ENCODE measurements around the gene DOCK4.

Gene DOCK4

DNA sequence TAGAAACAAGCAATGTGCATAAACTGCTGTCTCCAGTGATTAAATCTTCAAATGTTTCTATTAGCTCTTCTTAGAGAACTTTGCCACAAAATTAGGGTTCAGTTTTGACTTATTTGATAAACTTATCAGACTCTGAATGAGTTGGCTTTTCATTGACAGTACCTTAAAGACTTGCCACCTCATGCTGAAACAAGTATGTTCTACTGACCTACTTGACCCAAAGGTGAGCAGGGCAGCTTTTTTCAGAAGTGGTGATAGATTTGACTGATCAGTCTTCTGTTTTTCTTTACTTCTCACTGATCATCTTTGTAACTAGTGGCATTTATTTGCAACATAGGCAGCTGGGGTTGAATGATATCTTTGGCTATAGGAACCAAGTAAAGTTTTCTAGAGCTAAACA, 8.1 kb upstream of the DOCK4 start:
- DNase-seq = no peak

DNA sequence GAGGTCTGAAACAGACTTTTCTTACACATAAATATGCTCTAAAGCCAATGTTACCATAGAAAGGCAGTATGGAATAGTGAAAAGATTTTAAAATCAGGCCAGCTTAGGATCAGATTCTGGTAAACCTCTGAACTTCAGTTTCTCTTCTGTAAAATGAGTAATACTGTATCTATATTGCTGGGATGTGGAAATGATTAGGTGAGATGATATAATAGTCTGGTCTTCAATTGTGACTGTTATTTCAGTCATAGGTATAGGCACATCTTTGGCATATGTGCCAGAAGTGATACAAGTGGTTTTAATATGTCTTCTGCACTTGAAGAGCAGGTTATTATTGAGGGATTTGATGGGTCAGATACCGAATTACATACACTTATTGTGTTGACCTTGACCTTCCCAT, 7.5 kb upstream of the DOCK4 start:
- no peak for DNase-seq

DNA sequence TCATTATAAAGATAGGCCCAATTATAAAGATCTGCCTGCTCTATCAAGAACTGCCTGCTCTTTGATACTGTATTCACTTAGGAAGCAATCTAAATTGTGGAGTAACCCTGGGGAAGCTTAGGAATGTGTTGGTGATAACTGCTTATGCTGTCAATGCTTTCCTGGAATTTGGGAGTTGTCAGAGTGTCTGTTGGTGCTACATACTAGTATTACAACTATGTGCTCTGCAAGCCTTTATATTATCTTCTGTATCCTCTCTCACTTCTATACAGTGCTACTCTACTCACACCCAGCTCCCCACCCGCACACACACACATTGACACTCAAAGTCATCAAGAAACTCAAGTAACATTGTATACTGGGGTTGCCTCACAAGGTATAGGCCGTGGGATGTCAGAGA, 6.4 kb upstream of the DOCK4 start:
- DNase-seq = no peak

DNA sequence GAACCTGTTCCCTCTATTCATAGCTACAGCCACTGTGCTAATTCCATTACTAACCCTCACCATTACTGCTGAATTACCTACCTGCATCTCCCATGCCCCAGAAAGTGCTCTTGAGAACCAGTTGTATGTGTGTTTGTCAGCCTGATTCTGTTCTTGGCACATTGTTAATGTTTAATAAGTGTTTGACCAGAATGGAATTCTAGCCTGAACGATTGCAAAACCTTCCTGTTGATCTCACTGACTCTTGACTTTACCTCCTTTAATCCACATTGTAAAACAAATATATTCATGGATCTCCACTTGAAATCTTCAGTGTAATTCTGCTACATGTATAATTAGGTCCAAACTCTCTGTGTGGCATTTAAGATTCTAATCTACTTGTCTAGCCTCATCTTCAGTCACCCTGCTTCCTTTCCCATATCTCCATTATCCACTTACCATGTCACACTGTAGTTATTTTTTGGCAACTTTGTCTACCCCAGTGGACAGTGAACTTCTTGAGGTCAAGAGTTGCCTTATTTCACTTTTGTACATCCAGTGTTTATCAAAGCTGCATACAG, 5.2 kb upstream of the DOCK4 start:
- no peak for DNase-seq

DNA sequence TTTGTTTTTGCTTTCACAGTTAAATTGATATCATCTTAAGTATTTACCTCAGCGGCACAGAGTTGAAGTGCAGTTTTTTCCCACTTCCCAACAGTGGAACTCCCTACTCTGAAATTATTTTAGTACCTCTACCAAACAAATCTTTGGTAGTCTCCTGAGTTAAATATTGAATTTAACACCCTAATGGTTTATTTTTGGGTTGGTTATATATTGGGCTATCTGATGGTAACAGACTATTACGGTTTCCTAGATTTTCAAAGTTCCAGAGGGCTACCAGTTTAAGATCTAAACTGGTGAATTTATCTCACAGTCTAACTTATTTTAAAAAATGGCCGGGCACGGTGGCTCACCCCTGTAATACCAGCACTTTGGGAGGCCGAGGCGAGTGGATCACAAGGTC, 1.6 kb upstream of the DOCK4 start:
- DNase-seq = no peak

DNA sequence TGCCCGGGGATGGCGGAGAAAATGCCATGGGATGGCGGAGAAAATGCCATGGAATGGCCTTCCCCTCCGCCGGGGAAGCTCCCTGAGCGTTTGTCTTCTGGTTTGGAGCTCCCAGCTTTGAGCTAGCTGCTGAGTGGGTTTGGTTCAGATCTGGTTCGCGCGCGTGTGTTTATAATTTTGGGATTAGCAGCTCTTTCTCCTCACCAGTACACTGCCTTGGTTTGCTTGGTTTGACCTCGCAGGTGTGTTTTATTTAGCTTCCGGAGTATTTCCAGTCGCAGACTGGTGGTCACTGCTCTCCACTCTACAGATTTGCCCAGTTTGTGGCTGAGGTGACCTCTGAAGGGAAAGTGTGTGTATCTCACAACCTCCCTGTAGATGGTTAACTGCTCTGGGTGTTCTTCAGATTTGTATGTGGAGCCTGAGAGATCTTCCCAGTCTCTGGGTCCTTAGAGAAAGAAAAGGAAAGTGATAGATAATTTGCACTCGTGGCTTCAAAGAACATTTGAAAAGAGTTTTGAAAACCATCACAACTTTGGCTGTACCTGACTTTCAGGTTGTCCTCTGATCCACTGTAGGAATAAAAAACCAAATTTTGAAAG, 893 bp upstream of the DOCK4 start:
- no peak for DNase-seq

DNA sequence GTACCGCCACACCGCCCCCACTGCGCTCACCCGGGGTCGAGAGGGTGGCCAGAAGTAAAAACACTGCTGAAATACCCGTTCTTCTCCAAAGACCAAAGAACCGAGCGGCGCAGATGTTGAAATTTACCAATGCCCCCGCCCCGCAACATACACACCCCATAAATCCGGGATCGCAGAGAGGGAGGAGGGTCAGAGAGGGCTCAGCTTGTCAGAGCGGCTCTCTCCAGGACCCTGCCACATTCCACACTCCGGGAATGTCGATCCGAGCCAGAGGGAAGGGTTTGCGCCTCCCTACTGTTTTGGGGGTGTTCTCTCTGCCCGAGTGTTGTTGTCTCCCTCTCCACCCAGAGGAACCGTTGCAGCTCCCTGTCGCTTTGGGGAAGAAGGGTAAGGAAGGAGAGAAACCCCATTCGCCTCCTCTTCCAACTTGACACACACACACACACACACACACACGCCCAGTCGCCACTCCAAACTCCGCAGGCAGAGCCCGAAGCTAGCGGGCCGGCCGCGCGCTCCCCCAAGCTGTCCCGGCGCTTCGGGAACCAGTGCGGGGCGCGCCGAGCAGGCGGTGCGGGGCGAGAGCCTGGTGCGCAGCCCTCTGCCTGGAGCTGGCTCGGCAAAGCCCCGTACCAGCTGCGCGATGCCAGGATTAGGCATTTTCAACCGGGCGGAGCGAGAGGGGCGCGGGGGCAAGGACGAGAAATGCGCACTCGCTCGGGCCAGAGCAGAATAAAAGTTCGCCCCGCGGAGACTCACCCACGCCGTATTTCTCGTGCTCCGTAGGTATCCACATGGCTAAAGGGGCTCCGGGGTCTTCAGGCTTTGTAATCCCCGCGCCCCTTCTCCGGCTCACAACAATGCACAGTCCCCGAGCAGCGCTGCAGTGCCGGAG, 609 bp downstream of the DOCK4 start:
- DNase-seq = peak; percentile 44

DNA sequence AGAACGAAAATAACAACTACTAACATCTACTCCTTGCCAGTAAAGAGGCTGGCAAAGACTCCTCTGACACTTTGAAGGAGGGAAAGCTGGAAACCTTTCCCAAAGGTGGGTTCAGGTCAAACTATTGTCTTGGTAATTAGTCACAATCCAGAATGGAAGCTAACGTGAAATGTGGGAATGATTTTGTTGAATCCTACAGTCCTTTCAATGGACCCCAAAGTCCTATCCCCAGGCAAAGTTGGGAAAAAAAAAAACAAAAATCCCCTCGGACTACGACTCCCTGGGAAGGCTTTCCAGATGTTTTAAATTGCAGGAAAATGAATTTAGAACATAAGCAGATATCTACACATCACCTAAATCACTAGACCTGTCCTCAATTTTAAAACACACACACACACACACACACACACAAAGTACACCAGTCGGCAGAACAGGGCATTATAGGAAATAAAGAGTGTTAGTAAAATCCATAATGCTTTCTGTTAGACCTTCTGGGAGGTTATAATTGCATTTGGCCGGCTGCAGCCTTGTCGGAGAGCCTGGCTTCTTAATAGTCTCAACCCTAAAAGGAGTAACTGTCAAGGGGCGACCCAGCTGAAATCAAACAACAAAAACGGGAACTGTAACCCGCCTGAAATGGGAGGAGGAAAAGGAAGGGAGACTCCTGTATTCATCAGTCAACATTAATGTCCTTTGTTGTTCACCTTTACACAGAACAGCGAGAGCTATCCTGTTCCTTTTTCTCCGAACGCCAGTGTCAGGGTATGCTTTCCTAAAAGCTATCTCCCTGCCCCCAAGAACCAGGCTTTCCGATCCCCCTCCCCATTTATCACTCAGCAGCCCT, 1.5 kb downstream of the DOCK4 start:
- no peak for DNase-seq

DNA sequence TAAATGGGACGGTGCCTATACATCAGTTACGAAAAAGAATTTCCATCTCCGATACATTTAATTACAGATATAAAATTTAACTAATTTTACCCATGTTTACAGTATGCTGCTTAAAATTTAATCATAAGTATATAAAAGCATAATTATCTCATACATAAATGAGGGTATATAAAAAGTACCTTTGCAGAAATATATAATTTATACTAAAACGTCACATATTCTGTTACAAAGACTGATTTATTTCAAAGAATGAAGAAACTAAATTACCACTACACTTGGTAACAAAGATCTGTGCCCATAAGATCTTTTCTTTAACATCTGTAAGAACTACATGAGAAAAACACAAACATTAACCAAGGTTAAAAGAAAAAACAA, 2.8 kb downstream of the DOCK4 start:
- DNase-seq = no peak

DNA sequence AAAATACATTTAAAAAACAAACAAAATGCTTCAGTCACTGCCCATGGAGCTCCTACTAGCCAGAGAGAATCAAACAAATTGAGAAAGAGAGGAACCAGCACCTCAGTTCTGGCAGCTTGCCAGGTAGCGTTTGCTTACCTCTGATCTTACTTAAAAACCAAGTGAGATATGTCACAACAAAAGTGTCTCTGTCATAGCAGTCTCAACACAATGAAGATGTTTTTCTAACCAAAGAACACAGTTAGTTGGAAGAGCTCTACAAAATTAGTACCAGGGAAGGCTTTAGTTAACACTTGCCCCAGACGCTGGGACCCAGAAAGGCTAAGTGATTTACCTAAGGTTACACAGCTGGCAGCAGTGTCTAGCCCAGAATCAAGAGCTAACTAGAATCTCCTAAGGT, 3.4 kb downstream of the DOCK4 start:
- DNase-seq = peak; percentile 12

DNA sequence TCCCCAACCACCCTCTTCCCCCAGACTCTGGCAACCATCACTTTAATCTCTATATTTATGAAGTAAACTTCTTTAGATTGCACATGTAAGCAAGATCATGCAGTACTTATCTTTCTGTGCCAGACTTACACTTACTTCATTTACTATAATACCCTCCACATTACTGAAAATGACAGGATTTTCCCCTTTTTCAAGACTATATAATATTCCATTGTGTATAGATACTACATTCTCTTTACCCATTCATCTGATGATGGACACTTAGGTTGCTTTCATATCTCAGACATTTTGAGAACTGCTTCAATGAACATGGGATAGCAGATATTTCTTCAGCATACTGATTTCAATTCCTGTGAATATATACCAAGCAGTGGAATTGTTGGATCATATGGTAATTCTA, 4.4 kb downstream of the DOCK4 start:
- DNase-seq = no peak

DNA sequence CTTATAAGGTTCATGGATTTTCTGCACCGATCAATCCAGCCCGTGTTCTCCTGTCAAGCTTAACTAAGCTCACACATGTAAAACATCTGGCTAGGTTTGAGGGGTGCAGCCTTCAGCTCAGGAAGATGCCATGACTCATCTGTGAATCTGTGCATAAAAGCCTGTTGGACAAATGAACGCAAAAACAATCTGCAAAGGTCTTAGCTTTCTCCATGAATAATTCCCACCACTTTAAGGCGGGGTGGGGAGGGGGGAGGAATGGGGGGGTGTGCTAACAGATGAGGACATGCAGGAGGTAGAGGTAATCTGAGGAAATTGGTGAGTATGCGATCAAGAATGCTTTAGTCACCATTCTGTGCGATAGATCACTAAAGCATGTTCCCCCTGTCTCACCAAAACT, 4.8 kb downstream of the DOCK4 start:
- no peak for DNase-seq

DNA sequence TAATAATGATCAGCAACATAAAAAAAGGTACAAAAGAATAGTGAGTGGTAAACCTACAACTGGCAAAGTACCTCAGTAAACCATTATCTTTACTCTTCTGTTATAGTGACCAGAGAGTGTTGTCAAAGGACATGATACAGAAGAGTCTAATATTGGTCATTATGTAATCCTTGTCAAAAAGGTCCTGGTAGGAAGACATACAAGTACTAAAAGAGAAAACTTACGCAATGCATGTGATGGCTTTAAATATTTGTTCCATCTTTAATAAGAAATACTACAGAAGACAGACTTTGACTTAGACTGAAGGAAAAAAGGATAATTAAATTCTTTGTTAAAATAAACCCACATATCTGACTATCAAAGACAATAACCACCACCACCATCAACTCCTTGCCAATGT, 6.5 kb downstream of the DOCK4 start:
- DNase-seq = no peak

DNA sequence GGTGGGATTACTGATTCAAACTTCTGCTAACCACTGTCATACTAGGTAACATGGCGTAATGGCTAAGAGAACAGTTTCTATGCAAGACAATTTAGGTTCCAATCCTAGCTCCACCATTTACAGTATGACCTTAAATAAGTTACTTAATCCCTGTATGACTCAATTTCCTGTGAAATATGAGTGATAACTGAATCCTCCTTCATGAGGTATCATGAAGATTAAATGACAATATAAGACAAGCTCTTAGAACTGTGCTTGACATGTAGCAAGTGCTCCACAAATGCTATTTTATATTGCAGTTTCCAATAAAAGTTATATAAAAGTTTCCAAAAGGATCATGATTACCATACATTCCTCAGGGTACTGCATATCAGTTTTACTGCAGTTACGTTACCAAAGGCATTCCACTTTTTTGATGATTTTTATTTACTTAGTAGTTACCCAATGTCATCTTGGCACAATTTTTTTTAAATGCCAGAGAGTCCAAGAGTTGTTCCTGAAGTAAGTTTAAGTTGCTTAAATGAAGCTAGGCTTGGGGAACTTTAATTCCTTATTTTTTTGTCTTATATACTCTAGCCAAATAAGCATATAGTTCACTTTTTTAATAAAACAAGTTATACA, 7.1 kb downstream of the DOCK4 start:
- no peak for DNase-seq

DNA sequence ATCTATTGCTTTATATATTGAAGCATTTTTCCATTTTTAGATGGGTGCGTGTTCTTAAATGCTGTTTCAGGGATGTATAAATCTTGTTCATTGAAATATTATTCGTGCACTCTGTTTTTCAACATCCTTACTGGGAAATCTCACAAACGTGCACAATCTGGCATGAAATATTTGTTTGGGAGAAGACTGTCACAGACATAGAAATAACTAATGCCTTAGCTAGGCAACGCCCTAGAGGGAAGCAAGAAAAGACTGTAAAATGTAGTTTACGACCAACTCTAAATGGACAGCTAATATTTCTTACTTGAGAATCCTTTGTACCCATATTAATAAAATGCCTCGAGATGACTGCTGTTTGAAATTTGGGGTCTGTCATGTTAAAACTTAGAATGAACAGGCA, 8.9 kb downstream of the DOCK4 start:
- no peak for DNase-seq

DNA sequence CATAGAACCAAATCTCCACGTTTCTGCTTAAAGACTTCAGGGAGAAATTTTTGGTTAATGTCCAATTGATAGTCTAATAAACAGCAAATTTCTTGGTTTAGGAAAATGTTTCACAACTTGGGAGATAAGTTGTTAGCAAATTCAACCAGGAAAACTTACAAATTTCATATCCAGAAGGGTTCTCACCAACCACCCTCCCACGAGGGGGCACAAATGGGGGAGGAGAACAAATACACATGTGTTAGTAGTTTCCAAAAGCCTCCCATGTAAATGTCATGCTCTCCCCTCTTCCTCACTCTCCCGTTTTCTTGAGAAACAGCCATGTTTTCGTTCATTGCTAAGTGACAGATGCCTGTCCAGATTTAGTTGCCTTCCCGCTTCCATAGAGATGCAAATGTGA, 10.5 kb downstream of the DOCK4 start:
- DNase-seq = no peak

DNA sequence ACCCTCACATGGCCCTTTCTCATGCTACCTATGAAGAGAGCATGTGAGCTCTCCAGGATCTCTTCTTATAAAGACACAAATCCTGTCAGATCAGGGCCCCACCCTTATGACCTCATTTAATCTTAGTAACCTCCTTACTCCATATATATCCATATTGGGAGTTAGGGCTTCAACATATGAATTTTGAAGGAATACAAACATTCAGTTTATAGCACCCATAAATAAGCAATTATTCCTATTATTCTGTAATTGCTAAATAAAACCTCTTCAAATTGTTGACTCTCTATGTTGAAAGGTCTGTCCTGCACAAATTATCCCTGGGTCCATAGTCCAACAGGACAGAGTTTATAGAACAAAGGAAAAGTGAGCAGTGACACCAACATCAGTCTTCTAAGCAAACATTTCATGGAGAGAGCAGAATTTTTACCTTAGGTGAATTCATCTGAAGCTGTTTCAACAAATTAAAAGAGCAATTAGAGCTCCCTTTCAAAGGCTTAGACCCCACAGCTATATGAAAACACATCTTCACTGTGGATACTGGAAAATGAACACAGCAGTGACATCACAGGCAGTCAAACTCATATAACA, 12.2 kb downstream of the DOCK4 start:
- no peak for DNase-seq

DNA sequence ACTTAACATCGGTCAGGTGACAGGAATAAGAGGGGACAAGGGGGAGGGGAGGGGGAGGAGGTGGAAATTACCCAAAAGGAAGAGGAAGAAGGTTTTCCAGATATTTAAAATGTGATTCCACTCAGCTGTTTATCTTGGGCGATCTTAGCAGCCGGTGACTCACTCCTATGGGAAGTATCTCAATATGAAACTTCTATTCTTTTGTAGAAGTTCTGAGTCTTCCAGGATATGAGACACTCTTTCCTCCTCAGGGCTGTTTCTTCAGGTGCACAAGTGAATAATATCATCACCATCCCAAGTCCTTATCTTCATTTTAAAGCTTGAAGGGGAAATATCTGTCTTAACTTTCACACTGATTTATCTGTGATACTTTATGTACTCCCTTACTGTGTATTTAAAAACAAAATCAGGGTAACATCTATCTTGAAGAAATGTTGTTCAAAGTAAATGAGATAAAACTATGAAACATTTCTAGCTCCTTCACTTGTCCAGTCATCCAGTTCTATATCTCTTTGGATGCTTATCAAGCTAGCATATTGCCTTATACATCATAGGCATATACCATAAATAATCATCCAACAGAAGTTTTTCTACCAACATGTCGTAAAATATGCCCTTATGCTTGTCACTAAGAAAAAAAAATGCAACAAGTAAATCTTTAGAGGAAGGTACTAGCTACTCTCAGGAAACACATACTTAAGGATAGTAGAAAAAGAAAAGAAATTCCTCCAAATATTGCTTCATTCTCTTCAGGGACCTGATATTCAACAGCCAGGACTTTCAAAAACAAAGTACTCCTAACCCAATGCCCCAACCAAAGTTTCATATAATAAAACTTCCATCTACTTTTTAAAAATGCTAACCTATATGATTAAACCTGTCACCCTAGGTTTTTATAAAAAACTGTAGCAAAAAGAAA, 13.7 kb downstream of the DOCK4 start:
- DNase-seq = no peak

DNA sequence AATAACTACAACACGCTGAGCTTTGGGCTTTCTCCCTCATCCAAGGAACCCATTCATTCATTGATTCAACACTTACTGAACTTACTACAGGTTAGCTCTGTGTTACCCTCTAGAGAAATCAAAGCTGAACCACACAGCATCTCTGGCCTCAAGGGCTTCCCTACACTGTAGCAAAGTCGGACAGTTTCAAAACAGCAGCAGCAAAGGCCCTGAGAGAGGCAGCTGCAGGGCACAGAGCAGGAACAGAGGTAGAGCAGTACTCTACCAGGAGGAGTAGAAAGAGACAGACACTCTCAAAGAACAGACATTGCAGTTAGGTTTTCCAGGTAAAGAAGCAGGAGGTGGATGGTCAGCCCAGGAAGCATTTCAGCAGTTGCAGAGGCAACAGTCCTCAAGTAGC, 16.1 kb downstream of the DOCK4 start:
- DNase-seq = no peak

DNA sequence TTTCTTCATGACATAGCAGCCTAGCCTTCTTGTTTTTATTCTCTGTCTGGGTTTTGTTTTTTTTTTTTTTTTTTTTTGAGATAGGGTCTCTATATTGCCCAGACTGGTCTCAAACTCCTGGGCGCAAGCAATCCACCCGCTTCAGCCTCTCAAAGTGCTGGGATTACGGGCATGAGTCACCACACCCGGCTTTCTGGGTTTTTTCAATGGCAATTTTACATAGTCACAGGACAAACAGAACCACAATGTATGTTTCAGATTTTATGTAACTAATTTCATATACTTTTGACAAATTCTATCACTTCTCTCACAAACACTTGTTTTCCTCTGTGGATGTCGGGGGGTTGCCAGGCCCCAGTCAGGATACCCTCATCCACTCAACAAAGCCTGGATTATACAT, 16.5 kb downstream of the DOCK4 start:
- no peak for DNase-seq

DNA sequence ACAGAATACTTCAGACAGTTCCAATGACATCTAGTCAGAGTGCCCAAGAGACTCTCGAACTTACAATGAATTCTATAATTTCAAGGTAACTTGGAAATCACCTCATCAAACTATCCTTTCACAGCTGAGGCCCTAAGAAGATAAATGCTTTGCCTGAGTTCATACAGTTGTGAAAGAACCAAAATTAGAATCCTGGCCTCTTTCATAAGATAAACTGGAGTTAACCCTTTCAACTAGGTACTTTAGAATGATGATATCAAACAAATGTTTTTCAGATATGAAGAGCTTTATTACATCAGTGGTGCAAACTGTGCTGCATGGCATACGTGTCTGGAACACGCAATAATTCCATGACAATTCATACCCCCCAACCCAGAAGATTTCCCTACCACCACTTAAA, 17.9 kb downstream of the DOCK4 start:
- no peak for DNase-seq

DNA sequence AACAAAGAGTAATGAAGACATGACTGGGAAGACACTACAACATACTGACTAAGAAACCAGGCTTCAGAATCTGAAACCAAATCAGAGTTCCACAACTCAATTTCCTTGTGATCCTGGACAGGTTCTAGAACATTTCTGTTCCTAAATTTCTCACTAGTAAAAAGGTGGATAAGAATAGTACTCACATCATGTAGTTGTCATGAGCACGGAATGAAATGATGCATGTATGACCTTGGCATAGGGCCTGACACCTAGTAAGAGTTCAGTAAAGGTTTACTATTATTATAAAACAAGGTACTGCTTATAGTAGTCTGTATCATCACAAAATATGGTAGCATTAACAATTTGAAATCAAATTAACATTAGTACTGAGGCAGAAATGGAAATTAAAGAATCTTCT, 19.9 kb downstream of the DOCK4 start:
- DNase-seq = no peak

Data from stimulated activated CD4-positive, alpha-beta T cell treated with anti-CD3 and anti-CD28 coated beads, Interleukin-12 subunit alpha, Interleukin-12 subunit beta, amount 100 ng/mL, for 4 hours (primary cell).